Measurements from ENCODE around the gene FAM120A.

- TF ChIP-seq CTCF (IDR thresholded peaks at IDR 0.05), result no peak
- no peak for TF ChIP-seq POLR2A (IDR thresholded peaks at IDR 0.05)
Observed at GRCh38 chr9:93465855-93466254, 14.4 kb downstream of the FAM120A start.
